ENCODE data around the gene C3orf18. TPM values are rescaled to one million over a fixed set of nuclear protein-coding genes. Genes with fewer than 3 reads are reported as not detected.

C3orf18 gene
- polyA plus RNA-seq, 1 donor from 2014 or later: 39.9 TPM

- H3K27ac ChIP-seq (ENCODE audit: low read length): no peak overlapping the region
- no peak for TF ChIP-seq MXI1 (conservative IDR thresholded peaks at IDR 0.05; ENCODE audit: poor library complexity, severe bottlenecking)
- no peak for TF ChIP-seq SMC3 (conservative IDR thresholded peaks at IDR 0.05; ENCODE audit: poor library complexity)
- no peak for TF ChIP-seq POLR2AphosphoS5 (IDR thresholded peaks at IDR 0.05)
- no peak for TF ChIP-seq EZH2 (IDR thresholded peaks at IDR 0.05; ENCODE audit: borderline replicate concordance, insufficient read depth, low read length, poor library complexity, severe bottlenecking)
- TF ChIP-seq CTCF (IDR thresholded peaks at IDR 0.05; ENCODE audit: poor library complexity, severe bottlenecking): no peak
- TF ChIP-seq EP300 (conservative IDR thresholded peaks at IDR 0.05; ENCODE audit: poor library complexity, severe bottlenecking): no peak
- TF ChIP-seq RAD21 (conservative IDR thresholded peaks at IDR 0.05): no peak
- no peak for TF ChIP-seq TAF1 (IDR thresholded peaks at IDR 0.05; ENCODE audit: low read depth)
- no peak for TF ChIP-seq REST (IDR thresholded peaks at IDR 0.05; ENCODE audit: borderline replicate concordance)
- no peaks in the 10 kb centered on the region for H3K79me2 ChIP-seq (replicated peaks; ENCODE audit: insufficient read depth, low read length)
- H3K36me3 ChIP-seq (ENCODE audit: insufficient read depth, low read length): no peaks in the 10 kb centered on the region
- no peaks in the 10 kb centered on the region for H3K9me3 ChIP-seq (ENCODE audit: low read length)
- no peaks in the 10 kb centered on the region for H3F3A ChIP-seq (ENCODE audit: insufficient read depth, low read length, poor library complexity, severe bottlenecking)
- H3K4me2 ChIP-seq (ENCODE audit: low read length): no peak overlapping the region
- peaks cover under 1% of the 10 kb centered on the region for H3K27me3 ChIP-seq (ENCODE audit: insufficient read depth, low read depth, low read length)
- no peak overlapping the region for H3K9ac ChIP-seq (ENCODE audit: low read length)
- no peak overlapping the region for H2AFZ ChIP-seq (ENCODE audit: low read depth, low read length)
- no peaks in the 10 kb centered on the region for H4K20me1 ChIP-seq (ENCODE audit: insufficient read depth)
- H3K9me2 ChIP-seq (ENCODE audit: insufficient read depth, low read length): no peaks in the 10 kb centered on the region
- no peak overlapping the region for H3K4me3 ChIP-seq (ENCODE audit: low read length)
These were observed 38.4 kb upstream of the C3orf18 start for GRCh38 chr3:50605901-50606326.

- H3F3A ChIP-seq (ENCODE audit: insufficient read depth, low read length, poor library complexity, severe bottlenecking): no peaks in the 10 kb centered on the region
- no peaks in the 10 kb centered on the region for H4K20me1 ChIP-seq (ENCODE audit: insufficient read depth)
- H3K79me2 ChIP-seq (replicated peaks; ENCODE audit: insufficient read depth, low read length): no peaks in the 10 kb centered on the region
- H2AFZ ChIP-seq (ENCODE audit: low read depth, low read length): no peak overlapping the region
- no peak overlapping the region for H3K4me3 ChIP-seq (ENCODE audit: low read length)
- H3K27me3 ChIP-seq (ENCODE audit: insufficient read depth, low read depth, low read length): no peaks in the 10 kb centered on the region
- no peak overlapping the region for H3K9ac ChIP-seq (ENCODE audit: low read length)
- H3K27ac ChIP-seq (ENCODE audit: low read length): no peak overlapping the region
- TF ChIP-seq EZH2 (IDR thresholded peaks at IDR 0.05; ENCODE audit: borderline replicate concordance, insufficient read depth, low read length, poor library complexity, severe bottlenecking) (no peak), SMC3 (conservative IDR thresholded peaks at IDR 0.05; ENCODE audit: poor library complexity) (no peak)
- no peaks in the 10 kb centered on the region for H3K9me2 ChIP-seq (ENCODE audit: insufficient read depth, low read length)
- no peaks in the 10 kb centered on the region for H3K9me3 ChIP-seq (ENCODE audit: low read length)
- no peaks in the 10 kb centered on the region for H3K36me3 ChIP-seq (ENCODE audit: insufficient read depth, low read length)
- H3K4me2 ChIP-seq (ENCODE audit: low read length): no peak overlapping the region
These were observed 37.4 kb upstream of the C3orf18 start for GRCh38 chr3:50604628-50605588.

All from neural cell (in vitro differentiated cells).